Suppressor macrophage (primary cell): ENCODE measurements around the gene ZNF865.
A peak's percentile ranks its signal among the peaks of the same experiment; 100 is the strongest.

Experiments
- DNase-seq, 4 experiments: peaks; one replicate each; pipeline ENCODE4 v3.0.0-alpha.2; 2020 to 2022

ZNF865 gene

GRCh38 chr19:55606471-55606787 is 982 bp downstream of the ZNF865 start:
- DNase-seq, result no peak

DNA sequence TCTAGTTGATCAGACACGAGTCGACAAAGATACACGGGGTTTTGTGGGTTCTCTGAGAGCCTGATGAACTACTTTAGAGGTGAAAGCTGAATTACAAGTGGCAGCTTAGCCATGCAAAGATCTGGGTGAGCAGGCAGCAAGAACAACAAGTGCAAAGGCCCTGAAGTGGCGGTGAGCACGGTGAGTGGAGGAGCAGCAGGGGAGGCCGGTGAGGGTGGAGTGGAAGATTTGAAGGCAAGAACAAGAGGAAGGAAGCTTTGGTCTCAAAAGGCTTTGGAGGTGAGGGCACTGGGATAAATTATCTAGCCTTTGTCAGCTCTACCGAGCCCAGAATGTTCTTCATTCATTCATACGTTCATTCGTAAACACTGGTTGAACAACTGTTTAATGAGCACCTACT is 1.4 kb downstream of the ZNF865 start:
- DNase-seq, result no peak

DNA sequence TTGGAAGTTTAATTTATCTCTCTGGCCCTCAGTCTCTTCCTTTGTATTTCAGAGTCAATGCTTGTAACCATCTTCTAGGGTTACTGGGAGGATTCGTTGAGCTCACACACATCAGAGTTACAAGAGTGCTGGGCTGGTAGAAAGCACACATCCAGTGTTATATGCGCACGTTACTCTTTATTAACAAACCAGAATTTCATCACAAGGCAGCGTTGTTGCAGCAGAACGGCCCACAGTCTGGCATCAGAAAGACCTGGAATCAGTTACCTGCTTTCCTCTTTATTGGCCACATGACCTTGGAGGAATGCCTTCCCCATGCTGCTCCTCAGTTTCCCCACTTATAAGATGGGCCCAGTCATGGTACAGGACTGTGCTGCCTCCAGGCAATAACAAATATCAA is 3.9 kb downstream of the ZNF865 start:
- DNase-seq, result no peak

- no peak for DNase-seq
These were observed 6.0 kb downstream of the ZNF865 start for GRCh38 chr19:55611300-55611982.

DNA sequence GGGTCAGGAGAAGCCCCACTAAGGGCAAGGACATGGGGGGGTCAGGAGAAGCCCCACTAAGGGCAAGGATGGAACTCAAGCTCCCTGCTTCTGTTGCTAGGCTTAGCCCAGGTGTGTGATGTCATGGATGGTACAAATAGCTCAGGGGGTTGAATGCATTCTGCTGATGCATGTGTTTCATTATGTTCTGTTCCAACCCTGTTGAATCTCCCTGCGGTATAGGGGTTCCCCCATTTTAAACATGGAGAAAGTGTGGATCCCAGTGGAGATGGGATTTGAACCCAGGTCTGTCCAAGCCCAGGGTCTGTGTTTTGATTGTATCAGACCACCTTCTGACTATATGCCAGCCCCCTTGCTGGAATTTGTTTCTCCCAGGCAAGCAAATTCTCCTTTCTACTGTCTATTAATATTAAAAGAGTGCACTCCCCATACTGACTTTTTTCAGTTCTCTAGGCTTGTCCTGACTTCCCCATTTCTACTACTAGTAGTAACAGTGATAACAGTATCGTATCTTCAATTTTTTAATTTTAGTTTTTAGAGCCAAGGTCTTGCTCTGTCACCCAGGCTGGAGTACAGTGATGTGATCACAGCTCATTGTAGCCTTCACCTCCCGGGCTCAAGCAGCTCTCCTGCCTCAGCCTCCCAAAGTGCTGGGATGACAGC is 6.7 kb downstream of the ZNF865 start:
- peak in 1 of 4 experiments; percentile 39 for DNase-seq

DNA sequence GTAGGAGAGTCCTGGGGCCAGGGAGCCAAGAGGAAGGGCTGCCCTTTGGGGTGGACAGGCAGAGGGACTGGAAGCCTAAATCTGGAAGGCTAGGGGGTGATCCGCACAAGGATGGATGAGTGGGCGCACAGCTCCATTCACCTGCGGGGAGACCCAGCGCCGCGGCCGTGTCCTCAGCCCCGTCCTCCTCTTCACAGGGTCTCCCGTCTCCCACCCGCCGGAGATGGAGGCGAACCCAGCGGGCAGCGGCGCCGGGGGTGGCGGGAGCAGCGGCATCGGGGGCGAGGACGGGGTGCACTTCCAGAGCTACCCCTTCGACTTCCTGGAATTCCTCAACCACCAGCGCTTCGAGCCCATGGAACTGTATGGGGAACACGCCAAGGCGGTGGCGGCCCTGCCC is 7.9 kb downstream of the ZNF865 start:
- DNase-seq, result no peak

DNA sequence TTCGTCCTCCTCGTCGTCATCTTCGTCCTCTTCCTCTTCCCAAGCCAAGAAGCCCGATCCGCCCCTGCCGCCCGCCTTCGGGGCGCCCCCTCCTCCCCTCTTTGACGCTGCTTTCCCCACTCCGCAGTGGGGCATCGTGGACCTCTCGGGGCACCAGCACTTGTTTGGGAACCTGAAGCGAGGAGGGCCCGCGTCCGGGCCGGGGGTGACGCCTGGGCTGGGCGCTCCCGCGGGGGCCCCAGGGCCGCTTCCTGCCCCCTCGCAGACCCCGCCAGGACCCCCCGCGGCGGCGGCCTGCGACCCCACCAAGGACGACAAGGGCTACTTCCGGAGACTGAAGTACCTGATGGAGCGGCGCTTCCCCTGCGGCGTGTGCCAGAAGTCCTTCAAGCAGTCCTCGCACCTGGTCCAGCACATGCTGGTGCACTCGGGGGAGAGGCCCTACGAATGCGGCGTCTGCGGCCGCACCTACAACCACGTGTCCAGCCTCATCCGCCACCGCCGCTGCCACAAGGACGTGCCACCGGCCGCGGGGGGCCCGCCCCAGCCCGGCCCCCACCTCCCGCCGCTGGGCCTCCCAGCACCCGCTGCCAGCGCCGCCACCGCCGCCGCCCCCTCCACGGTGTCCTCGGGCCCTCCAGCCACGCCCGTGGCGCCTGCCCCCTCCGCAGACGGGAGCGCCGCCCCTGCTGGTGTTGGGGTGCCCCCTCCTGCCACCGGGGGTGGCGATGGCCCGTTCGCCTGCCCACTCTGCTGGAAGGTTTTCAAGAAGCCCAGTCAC is 8.7 kb downstream of the ZNF865 start:
- DNase-seq, result no peak

GRCh38 chr19:55614711-55615542 is 9.5 kb downstream of the ZNF865 start:
- no peak for DNase-seq

DNA sequence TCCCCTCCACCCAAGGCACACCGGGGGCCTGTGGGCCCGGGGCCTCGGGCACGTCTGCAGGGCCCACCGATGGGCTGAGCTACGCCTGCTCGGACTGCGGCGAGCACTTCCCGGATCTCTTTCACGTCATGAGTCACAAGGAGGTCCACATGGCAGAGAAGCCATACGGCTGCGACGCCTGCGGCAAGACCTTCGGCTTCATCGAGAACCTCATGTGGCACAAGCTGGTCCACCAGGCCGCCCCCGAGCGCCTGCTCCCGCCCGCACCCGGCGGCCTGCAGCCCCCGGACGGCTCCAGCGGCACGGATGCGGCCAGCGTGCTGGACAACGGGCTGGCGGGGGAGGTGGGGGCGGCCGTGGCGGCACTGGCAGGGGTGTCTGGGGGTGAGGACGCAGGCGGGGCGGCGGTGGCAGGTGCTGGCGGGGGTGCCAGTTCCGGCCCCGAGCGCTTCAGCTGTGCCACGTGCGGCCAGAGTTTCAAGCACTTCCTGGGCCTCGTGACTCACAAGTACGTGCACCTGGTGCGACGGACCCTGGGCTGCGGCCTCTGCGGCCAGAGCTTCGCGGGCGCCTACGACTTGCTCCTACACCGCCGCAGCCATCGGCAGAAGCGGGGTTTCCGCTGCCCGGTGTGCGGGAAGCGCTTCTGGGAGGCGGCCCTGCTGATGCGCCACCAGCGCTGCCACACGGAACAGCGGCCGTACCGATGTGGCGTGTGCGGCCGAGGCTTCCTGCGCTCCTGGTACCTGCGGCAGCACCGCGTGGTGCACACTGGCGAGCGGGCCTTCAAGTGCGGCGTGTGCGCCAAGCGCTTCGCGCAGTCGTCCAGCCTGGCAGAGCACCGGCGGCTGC is 10.3 kb downstream of the ZNF865 start:
- no peak for DNase-seq

DNA sequence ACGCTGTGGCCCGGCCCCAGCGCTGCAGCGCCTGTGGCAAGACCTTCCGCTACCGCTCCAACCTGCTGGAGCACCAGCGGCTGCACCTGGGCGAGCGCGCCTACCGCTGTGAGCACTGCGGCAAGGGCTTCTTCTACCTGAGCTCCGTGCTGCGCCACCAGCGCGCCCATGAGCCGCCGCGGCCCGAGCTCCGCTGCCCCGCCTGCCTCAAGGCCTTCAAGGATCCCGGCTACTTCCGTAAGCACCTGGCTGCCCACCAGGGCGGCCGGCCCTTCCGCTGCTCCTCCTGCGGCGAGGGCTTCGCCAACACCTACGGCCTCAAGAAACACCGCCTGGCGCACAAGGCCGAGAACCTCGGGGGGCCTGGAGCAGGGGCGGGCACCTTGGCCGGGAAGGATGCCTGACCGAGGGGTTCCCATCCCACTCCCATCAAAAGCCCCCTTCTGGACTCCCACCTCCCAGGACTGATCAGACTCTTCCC is 11.0 kb downstream of the ZNF865 start:
- DNase-seq, result no peak

DNA sequence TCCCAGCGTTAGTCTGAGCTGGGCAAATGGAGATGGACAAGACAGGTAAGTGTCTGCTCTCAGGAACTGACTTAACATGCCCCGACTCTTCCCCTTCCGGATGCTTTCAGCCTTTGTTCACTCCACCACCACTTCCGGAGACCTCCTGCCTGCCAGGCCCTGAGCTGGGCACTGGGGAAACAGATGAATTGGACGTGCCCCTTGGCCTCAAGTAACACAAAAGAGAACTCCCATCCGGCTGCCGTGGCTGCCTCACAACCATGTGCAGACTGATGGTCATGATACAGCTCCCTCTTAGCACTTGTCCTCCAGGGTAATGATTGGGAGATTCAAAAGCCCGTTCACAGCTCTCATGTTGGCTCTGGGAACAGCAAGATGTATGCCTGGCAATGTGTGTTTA is 12.0 kb downstream of the ZNF865 start:
- DNase-seq, result no peak

GRCh38 chr19:55618426-55618825 is 13.0 kb downstream of the ZNF865 start:
- DNase-seq, result no peak

DNA sequence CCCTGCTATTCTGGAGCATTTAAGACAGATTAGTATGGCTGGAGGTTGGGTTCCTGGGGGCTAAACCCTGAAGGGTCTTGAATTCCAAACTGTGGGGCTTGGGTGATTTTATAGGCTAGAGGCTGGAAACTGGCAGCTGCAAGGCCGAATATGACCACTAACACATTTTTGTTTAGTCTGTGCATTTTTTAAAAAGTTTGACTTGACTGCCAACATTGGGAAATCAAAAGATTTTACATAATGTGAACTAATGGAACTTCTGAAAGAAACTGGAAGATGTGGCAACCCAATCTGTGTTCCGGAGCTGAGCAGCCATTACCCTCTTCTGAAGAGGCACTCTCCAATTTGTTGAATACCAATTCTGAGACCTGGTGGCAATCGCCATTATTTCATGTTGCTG is 13.8 kb downstream of the ZNF865 start:
- peak in 2 of 4 experiments; percentile 45 to 47 for DNase-seq

GRCh38 chr19:55620410-55621204 is 15.2 kb downstream of the ZNF865 start:
- peak; percentile 38 to 66 (median 62) for DNase-seq

- no peak for DNase-seq
These were observed 15.8 kb downstream of the ZNF865 start for GRCh38 chr19:55621205-55621672.

GRCh38 chr19:55621673-55622231 is 16.3 kb downstream of the ZNF865 start:
- no peak for DNase-seq

GRCh38 chr19:55622242-55622969 is 17.0 kb downstream of the ZNF865 start:
- DNase-seq, result no peak

- no peak for DNase-seq
These were observed 17.7 kb downstream of the ZNF865 start for GRCh38 chr19:55623130-55623529.

DNA sequence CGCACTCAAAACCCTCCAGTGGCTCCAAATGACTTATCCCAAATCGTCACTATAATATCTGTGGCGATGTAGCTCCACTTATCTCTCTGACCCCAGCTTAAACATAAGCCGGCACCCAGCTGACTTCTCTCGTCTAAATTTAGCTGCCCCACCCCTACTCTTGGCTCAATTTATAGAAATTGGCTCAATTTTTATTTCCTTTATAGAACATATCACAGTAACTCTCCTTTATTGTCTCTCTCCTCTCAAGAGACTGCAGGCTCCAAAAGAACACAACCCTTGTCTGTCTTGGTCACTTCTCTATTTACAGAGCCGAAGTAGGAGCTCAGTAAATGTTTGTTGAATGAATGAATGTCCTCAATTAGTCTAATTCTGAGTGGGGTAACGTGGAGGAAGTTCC is 18.1 kb downstream of the ZNF865 start:
- DNase-seq, result no peak
